NOMO-1 treated with dmso at 0.1 percent for 144 hours (cell line): ENCODE data around the gene DDHD1.
"Not testable (repeated sequence)": the region's sequence is repeated elsewhere in the genome, so short reads cannot be mapped to it uniquely, and the experiment has no call there.

Experiments used
- DNase-seq: peaks from one replicate; lab custom pipeline; 2025; ENCODE audit not compliant: unreplicated experiment; lab: John Stamatoyannopoulos, UW

The DDHD1 gene

DNA sequence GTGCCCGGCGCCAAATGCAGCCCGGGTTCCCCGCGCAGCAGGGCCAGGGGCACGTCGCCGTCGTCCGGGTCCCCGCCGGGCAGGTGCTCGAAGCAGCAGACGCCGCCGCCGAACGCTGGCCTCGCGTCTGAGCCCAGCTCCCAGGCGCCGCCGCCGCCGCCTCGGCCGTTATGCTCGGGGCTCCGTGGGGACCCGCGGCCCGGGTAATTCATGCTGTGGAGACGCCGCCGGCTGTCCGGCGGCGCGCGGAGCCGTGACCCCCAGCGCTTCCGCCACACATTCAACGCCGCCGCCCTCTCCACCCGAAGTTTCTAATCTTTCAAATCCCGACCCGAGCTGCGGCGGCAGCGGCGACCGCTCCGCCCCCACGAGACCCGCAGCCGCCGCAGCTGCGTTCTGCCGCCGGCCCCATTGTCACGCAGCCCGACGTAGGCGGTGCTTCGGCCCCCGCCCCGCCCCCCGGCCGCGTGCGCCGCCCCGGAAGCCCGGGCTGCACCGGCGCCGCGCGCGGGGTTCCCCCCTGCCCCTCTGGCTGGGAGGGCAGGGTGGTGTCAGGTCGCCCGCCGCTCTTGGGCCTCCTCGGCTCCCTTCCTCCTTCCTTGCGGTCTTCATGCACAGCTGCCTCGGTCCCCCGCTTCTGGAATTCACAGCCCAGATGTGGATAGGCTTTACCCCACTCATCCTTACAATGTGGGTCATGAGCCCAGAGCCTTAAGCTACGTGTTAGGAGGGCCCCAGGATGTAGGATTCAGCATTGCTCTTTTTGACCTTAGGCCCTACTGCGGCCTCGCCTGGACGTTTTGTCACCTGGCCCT, at the start of gene DDHD1:
Gene DDHD1, minus strand, starts transcription at position 437 of the 815 bp plus-strand sequence. Its CDS starts 225 bp downstream, at position 212.
- peak; percentile 62 for DNase-seq

DNA sequence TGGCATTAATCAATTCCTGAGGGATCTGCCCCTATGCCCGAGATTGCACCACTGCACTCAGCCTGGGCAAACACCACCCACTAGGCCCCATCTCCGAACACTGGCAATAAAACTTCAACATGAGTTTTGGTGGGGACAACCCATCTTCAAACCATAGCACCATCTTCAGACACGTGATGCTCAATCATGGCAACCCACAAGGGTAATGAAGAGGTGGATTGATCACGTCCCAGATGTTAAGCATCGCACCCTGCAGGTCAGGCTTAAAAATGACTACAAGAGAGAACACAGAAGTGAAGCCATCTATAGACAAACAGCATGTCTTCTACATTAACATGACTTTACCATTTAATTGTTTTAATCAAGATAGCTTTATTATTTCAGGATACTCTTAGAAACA, 42.8 kb upstream of the DDHD1 start:
- no peak for DNase-seq

DNA sequence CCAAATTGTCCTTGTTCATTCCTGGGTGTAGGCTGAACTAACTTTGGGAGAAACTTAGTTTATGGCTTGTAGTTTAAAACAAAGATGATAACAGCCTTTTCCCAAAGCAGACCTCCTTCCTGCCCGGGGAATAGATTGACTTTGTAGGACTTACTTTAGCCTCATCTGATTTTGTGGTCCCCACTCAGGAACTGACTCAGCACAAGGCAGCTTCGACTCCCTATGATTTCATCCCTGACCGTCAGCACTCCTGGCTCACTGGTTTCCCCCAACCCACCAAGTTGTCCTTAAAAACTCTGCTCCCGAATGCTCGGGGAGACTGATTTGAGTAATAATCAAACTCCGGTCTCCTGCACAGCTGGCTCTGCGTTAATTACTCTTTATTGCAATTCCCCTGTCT, 40.1 kb upstream of the DDHD1 start:
- no peak for DNase-seq

GRCh38 chr14:53192052-53192760, 39.1 kb upstream of the DDHD1 start:
- no peak for DNase-seq

DNA sequence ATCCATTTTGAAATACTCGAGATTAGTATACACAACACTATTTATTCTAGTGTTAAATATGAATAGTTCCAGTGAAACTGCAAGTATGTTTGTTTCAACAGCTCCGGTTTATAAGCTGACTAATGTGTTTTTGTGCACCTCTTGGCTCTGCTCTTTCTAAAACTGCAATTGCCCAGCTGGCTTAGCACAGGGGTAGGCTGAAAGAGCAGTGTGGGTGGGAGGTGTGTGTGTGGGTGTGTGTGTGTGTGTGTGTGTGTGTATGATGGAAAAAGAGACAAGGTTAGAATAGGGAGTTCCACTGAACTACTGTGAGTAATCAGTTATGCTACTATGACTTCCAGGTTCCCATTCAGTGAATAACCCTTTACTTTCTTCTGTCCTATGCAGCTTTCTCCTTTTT, 37.8 kb upstream of the DDHD1 start:
- DNase-seq = no peak

GRCh38 chr14:53187921-53188463, 34.9 kb upstream of the DDHD1 start:
- DNase-seq = no peak

- no peak for DNase-seq
Observed at GRCh38 chr14:53186532-53186931, 33.4 kb upstream of the DDHD1 start.

DNA sequence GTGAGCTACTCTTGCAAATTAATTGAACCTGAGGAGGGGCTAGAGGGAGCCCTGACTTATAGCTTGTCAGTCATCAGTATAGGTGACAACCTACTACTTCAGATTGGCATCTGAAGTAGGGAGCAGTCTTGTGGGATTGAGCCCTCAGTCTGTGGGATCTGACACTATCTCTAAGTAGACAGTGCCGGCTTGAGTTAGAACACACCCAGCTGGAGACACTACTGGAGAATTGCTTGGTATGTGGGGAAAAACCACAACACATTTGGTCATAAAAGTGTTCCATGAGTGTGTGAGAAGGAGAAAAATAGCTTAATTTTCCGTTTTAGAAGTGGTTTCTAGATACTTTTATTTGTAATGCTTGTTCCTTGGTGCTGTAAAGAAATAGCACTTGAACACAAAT, 30.5 kb upstream of the DDHD1 start:
- DNase-seq = no peak

DNA sequence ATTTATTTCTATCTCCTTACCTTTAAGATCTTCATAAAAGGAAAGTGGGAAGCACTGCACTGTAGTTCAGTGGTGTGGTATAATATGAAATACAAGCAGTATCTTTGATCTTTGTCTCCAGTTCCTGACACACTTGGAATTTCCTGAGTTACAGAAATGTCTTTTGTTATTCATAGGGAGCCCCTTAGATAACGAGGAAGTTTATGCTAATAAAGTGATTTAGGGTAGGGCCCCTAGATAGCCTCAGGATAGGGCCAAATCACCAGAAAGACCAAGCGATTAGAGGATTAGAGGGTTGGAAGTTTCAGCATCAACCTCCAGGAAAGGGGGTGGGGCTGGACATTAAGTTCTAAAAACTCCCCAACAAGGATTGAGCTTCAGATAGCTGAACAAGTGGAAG, 29.9 kb upstream of the DDHD1 start:
- DNase-seq = no peak

- DNase-seq = not testable (repeated sequence)
Observed at GRCh38 chr14:53181463-53182081, 28.4 kb upstream of the DDHD1 start.

DNA sequence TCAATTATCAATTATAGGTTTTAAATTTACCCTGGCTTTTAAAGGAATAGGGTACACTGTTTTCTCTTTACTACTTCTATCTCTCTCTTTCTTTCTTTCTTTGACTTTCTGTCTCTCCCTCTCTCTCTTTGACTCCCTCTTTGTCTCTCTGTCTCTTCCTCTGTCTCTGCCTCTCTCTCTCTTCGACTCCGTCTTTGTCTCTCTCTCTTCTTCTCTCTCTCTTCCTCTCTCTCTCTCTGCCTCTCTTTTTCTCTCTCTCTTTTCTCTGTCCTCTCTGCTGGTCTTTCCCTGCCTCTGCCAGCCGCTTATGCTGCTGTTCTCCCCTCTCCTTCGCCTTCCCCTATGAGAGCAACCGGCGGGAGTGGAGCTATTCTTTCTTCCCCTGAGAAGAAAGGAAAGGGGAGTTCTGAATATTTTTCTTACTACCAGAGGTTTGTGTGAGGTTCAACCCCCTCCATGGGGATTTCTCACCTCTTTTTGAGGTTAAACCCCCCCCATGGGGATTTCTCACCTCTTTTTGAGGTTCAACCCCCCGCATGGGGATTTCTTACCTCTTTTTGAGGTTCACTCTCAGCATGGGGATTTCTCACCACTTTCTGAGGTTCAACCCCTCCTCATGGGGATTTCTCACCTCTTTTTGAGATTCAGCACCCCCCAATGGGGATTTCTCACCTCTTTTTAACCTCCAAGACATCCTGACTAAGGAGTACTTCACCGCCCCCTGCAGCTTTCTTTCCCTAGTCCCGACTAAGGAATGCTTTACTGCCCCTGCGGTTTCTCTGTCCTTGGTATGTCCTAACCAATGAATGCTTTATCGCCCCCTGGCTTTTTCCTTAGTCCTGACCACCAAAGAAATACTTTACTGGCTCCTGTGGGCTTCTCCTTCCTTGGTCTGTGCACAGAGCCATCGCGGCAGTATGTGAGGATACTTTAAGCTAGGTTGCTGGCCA, 27.4 kb upstream of the DDHD1 start:
- no peak for DNase-seq

DNA sequence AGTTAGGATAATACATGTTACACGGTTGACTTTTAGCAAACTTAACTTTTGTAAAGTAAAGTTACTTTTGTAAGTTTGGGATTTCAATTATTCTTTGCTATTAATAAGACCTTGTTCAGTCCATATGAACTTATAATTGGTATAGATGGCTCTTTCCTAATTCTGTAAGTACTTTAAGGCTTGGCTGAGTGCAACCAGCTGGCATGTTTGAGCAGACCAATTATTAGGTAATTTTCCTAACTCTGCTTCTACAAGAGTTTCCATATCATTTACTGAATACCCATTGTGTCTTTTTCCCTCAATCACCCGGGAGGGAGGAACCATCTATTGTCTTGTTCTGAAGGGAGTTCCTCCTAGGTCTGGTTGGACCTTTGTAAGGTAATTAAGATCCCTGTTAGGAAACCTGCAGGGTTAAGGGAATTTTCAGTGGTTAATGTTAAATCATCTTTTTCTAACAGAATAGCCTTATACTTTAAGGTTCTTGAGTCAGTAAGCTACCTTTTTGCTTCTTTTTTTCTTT, 26.4 kb upstream of the DDHD1 start:
- not testable (repeated sequence) for DNase-seq

- no peak for DNase-seq
Observed at GRCh38 chr14:53175375-53175774, 22.3 kb upstream of the DDHD1 start.

- DNase-seq = no peak
Observed at GRCh38 chr14:53174918-53175317, 21.8 kb upstream of the DDHD1 start.

GRCh38 chr14:53168786-53169185, 15.7 kb upstream of the DDHD1 start:
- DNase-seq = no peak

GRCh38 chr14:53167602-53168328, 14.6 kb upstream of the DDHD1 start:
- DNase-seq = no peak

DNA sequence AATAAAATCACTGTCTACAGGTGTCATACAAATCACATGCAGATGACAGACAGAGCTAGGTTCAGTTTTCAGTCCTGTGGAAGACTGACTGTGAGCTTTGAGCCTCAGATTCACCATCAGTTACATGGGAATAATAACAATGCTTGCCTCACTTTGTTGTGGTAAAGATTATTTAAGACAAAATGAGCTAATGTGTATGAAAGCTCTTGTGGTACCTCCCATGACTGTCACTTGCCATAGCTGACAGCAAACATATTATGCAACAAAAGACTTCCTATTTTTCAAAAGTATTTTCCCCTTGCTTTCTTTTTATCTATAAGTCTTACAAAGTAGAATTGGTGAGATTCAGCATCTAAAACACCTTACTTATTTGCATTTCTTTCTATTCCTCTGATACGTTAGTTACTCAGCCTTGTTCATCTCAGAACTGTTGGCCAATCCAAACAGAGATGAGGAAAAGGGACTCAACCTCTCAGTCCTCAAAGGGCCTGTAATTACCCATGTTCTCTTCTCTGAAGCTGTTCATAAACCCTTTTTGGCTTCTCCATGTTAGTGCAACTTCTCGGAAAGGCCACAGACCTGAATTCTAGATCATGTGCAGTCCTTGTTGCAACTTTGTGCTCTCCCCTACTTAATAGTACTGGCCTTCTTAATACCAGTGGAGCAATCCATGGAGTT, 8.8 kb upstream of the DDHD1 start:
- no peak for DNase-seq

GRCh38 chr14:53156238-53156637, 3.1 kb upstream of the DDHD1 start:
- no peak for DNase-seq

DNA sequence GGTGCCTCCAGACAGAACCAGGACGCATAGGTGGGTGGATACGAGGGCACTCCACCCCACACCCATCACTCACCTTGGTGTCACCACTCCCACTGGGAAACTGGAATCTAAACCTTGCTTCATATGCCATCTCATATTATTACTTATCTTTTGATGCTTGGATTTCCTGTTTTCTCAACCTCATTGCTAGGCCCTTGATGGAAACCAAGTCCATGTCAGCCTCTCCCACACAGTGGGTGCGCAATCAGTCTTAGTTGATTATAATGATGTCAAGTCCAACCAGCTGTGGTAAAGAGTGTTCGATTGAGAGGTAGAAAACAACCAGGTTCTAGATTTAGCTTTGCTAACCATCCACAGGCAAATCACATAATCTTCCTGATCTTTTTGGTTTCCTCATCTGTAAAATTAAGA, 584 bp upstream of the DDHD1 start:
- no peak for DNase-seq
